Sigmoid colon (tissue), 4 donors: ENCODE data around the gene APBB3.

Experiments
- EP300 ChIP-seq, 4 donors: sonication (generic); formaldehyde crosslinking; IDR thresholded peaks; one replicate each; pipeline ENCODE4 v1.6.1; 2017; ENCODE audit warnings: antibody characterized with exemption in 4 of 4
- POLR2A ChIP-seq, 2 donors: fragments of 450-650 bp; IDR thresholded peaks; one replicate each; pipeline ENCODE4 v1.6.1; 2016; ENCODE audit warnings: antibody characterized with exemption in 2 of 2, mild to moderate bottlenecking in 2 of 2, moderate library complexity in 2 of 2
- POLR2AphosphoS5 ChIP-seq, 4 donors: sonication (generic); formaldehyde crosslinking; IDR thresholded peaks; one replicate each; pipeline ENCODE4 v1.6.1; 2017; ENCODE audit warnings: antibody characterized with exemption in 4 of 4
- TF ChIP-seq, protein P1 (sequence below), 4 experiments: fragments of 450-650 bp in 3 of 4; fragments of 200-600 bp in 1 of 4; IDR thresholded peaks; one replicate each; pipeline ENCODE4 v1.5.1; 2016 to 2019; ENCODE audit warnings: antibody characterized with exemption in 4 of 4, mild to moderate bottlenecking in 3 of 4, moderate library complexity in 2 of 4

DNA sequence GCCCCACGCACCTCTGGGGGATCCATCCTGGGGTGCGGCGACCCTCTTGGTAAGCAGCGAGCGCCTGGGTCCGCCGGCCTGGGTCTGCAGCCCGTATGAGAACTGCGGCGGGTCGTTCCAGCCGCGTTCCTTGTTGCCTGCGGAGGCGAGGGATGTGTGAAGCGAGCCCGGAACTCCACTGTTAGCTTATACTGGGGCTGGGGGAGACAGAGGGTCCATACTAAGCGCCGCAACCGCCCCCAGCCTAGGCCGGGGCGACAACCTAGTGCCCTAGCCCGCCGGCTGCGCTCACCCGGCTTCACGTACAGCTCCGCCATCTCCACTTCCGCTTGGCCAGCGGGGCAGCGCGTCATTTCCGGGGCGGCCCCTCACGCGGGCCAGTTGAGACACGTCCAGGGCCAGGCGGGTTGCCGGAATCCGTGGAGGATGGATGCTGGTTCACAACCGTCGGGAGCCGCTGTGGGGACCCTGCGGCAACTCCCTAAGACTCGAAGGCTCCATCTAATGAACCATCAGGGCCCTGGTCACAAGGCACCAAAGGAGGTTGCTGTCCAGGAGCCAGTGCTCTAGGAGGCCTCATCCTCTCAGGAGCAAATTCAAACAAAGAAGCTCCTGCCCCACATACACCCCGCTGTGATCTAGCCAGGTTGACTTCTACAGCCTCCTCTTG lies 7.1 kb downstream of the APBB3 start, which contains the start of gene SRA1:
- TF ChIP-seq, protein P1, sequence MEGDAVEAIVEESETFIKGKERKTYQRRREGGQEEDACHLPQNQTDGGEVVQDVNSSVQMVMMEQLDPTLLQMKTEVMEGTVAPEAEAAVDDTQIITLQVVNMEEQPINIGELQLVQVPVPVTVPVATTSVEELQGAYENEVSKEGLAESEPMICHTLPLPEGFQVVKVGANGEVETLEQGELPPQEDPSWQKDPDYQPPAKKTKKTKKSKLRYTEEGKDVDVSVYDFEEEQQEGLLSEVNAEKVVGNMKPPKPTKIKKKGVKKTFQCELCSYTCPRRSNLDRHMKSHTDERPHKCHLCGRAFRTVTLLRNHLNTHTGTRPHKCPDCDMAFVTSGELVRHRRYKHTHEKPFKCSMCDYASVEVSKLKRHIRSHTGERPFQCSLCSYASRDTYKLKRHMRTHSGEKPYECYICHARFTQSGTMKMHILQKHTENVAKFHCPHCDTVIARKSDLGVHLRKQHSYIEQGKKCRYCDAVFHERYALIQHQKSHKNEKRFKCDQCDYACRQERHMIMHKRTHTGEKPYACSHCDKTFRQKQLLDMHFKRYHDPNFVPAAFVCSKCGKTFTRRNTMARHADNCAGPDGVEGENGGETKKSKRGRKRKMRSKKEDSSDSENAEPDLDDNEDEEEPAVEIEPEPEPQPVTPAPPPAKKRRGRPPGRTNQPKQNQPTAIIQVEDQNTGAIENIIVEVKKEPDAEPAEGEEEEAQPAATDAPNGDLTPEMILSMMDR (IDR thresholded peaks at IDR 0.05), result no peak
- TF ChIP-seq EP300 (IDR thresholded peaks at IDR 0.05), result peak in 2 of 4 donors; percentile 46 to 55
- peak; percentile 96 to 99 (median 98) for TF ChIP-seq POLR2AphosphoS5 (IDR thresholded peaks at IDR 0.05)
- peak; percentile 80 to 92 for TF ChIP-seq POLR2A (IDR thresholded peaks at IDR 0.05)
